Measurements from ENCODE around the gene ACAA2.
"Not testable (repeated sequence)": the region's sequence is repeated elsewhere in the genome, so short reads cannot be mapped to it uniquely, and the experiment has no call there.

ACAA2 gene

GRCh38 chr18:49845629-49846360 lies 32.5 kb upstream of the ACAA2 start:
- DNase-seq (ENCODE audit: extremely low read depth in 1 of 2, low read depth in 1 of 2): no peak

DNA sequence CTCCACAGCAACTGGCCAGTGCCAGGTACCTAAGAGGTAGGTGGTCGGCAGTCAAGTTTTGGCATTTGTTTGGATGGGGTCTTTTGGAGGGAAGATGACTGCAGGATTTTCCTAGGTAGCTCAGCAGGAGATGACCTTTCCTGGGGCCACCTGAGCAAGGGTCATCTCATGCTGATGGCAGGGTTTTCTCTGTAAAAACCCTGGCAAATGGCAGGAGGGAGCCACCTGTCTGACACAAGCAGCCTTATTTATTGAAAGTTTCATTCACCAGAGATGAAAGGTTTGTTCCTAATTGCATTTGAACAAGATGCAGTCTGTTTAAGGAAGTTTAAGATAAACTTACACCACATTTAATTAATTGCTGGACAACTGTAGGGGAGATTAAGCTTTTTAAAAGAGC lies 31.6 kb upstream of the ACAA2 start:
- no peak for DNase-seq (ENCODE audit: extremely low read depth in 1 of 2, low read depth in 1 of 2)

- no peak for DNase-seq (ENCODE audit: extremely low read depth in 1 of 2, low read depth in 1 of 2)
Observed at GRCh38 chr18:49843778-49844625, 30.7 kb upstream of the ACAA2 start.

DNA sequence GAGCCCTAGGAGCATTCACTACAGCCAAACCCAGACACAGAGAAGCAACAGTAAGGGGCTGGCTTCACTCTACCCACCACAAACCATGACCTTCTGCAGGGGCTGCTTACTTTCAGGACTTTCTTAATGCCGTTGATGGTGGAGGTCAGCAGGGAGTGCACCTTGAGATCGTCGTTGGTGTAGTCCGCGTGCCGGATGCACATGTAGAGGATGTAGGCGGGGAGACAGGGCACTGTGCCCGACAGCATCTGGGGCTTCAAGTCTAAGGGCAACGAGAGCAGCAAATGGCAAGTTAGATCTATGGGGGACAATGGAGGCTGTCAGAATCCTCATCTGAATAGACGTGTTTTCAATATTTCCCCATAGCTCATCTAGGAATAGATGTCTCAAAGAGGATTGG lies 29.8 kb upstream of the ACAA2 start:
- no peak for DNase-seq (ENCODE audit: extremely low read depth in 1 of 2, low read depth in 1 of 2)

DNA sequence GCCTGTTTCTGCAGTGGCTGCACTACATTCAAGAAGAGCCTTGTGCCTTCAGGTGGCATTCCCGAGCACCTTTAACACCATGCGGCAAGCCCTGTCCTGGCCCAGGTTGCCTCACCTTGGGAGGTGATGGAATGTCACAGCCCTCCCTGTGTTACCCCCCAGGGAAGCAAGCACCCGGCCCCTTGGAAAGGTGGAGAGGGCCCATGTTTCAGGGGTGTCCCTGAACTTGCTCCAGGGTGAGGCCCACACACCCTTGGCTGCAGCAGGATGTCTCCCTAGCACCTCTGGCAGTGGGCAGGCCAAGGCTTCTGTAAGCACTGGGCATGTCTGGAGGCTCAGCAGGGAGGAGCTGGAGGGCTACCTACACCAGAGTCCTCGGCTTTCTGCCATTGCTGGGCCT lies 29.3 kb upstream of the ACAA2 start:
- DNase-seq (ENCODE audit: extremely low read depth in 1 of 2, low read depth in 1 of 2): no peak

- no peak for DNase-seq (ENCODE audit: extremely low read depth in 1 of 2, low read depth in 1 of 2)
Observed at GRCh38 chr18:49841236-49842217, 28.2 kb upstream of the ACAA2 start.

- no peak for DNase-seq (ENCODE audit: extremely low read depth in 1 of 2, low read depth in 1 of 2)
Observed at GRCh38 chr18:49839012-49839411, 25.7 kb upstream of the ACAA2 start.

DNA sequence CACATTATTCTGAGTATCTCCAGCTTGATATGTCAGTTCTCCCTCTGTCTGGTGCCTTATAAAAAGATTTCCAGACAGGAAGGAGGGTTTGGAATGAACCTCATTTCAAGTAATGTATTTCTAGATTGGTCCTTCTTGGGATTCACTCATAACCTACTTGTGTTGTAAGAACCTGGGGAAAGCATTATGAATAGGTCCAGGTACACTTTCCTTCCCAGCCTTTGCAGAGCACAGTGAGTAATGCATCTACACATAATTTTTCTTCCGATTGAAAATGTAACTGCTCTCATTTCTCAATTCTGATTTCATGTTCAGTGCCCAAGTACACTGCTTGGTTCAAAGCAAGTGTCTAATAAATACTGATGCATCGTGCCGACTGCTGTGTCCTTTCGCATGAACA lies 25.0 kb upstream of the ACAA2 start:
- DNase-seq (ENCODE audit: extremely low read depth in 1 of 2, low read depth in 1 of 2): no peak

DNA sequence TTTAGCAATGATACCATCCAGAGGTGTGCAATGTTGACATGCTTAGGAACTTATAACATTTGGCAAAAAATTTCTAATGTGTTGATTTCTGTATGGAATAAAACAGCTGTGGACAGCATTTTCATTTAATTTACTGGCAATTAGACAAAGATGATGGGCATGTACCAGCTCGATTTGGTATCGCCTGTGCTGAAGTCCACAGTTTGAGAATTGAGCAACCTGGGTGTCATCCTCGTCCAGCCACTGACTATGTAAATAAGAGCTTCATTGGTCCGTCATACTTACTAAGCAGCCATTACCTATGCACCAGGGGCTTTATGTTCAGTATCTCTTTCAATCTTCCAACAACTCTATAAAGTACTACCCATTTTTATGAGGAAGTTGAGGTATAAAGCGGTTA lies 24.6 kb upstream of the ACAA2 start:
- no peak for DNase-seq (ENCODE audit: extremely low read depth in 1 of 2, low read depth in 1 of 2)

GRCh38 chr18:49837316-49837835 lies 24.0 kb upstream of the ACAA2 start:
- DNase-seq (ENCODE audit: extremely low read depth in 1 of 2, low read depth in 1 of 2): not testable (repeated sequence)

DNA sequence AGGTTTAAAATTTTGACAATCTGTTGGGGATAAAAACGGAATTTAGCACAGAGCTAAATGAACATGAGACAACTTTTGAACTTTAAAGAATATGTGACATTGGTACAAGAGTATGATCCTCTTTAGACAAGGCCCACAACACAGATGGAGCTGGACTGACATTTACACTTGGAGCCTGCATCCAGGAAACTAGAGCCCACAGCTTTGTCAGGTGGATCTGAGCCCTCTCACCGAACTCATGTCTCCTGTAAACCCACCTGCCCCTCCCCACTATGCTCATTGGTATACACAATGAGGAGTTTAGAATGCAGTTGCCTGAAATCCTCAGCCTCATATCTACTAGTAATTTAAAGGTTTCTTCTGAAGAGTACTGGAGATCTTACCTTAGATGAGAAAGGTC lies 22.1 kb upstream of the ACAA2 start:
- no peak for DNase-seq (ENCODE audit: extremely low read depth in 1 of 2, low read depth in 1 of 2)

- DNase-seq (ENCODE audit: extremely low read depth in 1 of 2, low read depth in 1 of 2): no peak
Observed at GRCh38 chr18:49834258-49834657, 20.9 kb upstream of the ACAA2 start.

DNA sequence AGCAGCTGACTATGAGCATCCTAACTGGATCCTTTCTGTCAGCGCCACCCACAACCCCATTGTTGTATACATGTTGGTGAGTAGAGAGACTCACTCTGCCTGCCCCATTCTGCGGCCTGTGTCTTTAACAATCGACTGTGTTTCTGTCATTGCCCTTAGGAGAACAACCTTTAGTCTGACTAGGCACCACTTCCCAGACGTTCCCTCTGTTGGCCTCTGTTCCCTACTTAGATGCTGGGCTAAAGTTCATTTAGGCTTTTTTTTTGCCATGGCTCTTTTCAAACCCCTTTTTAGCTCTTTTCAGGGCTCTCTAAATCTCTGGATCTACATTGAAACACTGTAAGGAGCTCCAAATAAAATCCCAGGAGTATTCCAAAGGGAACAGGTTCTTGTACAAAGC lies 20.5 kb upstream of the ACAA2 start:
- DNase-seq (ENCODE audit: extremely low read depth in 1 of 2, low read depth in 1 of 2): no peak

DNA sequence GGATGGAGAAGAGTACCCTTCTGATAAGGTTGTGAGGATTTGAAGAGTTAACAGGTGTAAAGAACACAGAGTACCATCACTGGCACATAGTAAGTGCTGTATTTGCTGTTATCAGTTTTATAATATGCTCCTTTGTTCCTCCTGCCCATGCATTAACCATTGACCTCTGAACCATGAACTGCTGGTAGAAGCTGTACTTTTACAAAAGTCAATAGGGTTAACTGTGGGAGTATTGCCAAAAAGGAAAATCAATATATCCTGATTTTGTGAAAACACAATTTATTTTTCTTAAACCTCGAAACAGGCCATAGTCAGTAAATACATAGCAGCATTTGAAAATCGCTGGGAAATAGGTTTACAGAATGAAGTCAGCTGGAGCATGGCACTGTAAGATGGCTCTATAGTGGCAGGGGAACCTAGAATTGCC lies 18.9 kb upstream of the ACAA2 start:
- DNase-seq (ENCODE audit: extremely low read depth in 1 of 2, low read depth in 1 of 2): no peak

DNA sequence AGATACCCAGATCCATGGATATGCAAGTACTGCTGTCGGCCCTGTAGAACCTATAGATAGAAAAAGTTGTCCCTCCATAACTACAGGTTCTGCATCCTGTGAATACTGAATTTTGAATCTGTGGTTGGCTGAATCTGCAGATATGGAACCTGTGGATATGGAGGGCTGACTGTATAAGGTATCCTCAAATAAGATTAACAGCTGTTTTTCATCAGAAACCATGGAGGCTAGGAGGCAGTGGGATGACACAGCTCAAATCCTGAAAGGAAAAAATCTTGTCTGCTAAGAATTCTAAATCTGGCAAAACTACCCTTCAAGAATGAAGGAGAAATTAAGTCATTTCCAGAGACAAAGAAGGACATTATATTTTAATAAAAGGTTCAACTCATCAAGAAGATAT lies 14.7 kb upstream of the ACAA2 start:
- DNase-seq (ENCODE audit: extremely low read depth in 1 of 2, low read depth in 1 of 2): no peak

DNA sequence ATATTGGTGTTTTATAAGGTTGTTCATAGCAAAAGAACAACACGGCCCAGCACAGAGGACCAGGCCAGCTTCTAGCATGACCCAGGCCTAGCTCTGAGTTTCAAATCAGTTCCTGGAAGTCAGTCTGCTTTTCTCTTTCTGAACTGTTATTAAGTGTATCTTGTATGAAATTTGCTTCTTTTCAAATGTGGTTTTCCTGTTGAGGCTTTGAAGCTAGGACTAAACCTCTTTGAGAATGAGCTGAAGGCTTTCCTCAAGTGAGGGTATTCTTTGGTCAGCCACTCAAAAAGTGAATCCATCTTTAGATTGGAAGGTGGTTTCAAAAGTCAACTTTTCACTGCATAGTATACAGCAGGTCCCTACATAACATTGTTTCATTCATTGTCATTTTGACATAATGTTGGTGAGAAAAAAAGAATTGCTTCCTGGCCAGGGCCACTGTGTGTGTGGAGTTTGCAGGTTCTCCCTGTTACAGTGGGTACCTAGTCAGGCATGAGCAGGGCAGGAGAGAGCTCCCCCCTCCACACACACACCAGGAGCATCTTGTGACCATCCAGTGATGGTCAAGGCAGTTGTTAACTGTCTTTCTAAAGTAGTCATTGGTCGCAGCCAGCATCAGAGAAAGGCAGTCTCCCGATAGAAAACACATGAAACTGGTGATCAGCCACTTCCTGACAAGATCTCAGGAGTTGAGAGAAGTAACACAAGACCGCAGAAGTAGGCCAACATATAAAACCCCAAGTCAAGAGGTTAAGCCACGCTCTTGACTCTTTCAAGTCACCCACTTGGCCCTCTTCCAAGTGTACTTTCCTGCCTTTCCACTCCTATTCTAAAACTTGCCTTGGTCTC lies 6.7 kb upstream of the ACAA2 start:
- DNase-seq (ENCODE audit: extremely low read depth in 1 of 2, low read depth in 1 of 2): no peak

GRCh38 chr18:49819071-49819662 lies 5.8 kb upstream of the ACAA2 start:
- DNase-seq (ENCODE audit: extremely low read depth in 1 of 2, low read depth in 1 of 2): no peak

GRCh38 chr18:49817947-49818346 lies 4.6 kb upstream of the ACAA2 start:
- DNase-seq (ENCODE audit: extremely low read depth in 1 of 2, low read depth in 1 of 2): no peak

DNA sequence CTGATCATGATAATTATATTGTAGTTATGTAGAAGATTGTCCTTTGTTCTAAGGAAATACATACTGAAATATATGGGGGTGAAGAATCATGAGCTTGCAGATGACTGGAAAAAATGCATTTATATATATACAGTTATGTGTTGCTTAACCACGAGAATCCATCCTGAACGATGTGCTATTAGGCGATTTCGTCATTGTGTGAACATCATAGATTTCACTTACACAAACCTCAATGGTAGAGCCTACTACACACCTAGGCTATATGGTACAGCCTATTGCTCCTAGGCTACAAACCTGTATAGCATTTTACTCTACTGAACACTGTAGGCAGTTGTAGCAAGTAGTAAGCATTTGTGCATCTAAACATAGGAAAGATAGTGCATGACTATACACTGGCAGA lies 2.6 kb upstream of the ACAA2 start:
- DNase-seq (ENCODE audit: extremely low read depth in 1 of 2, low read depth in 1 of 2): no peak

- DNase-seq (ENCODE audit: extremely low read depth in 1 of 2, low read depth in 1 of 2): peak in 1 of 2 donors; percentile 26
Observed at GRCh38 chr18:49814147-49814499, 790 bp upstream of the ACAA2 start.

All from activated CD8-positive, alpha-beta memory T cell treated with anti-CD3 and anti-CD28 coated beads for 1 hour (primary cell).